HepG2 (cell line): ENCODE measurements around the gene LIF. TPM values are rescaled to one million over a fixed set of nuclear protein-coding genes. Genes with fewer than 3 reads are reported as not detected.
A peak's percentile ranks its signal among the peaks of the same experiment; 100 is the strongest.

Experiments used
- ARID4A ChIP-seq: sonication (generic); formaldehyde crosslinking; IDR thresholded peaks from 2 replicates; pipeline ENCODE4 v1.5.0; 2020; ENCODE audit warnings: mild to moderate bottlenecking, missing genetic modification reagents, borderline replicate concordance
- ASH2L ChIP-seq: fragments of 300-600, 200-600 bp; sonication (generic); IDR thresholded peaks from 2 replicates; pipeline ENCODE4 v1.7.0; 2017; ENCODE audit warnings: low read depth, mild to moderate bottlenecking, moderate library complexity, mixed read lengths, low read length; ENCODE audit not compliant: insufficient read length
- DRAP1 ChIP-seq: IDR thresholded peaks from 2 replicates; pipeline ENCODE4 v1.6.1; 2016; ENCODE audit warnings: missing genetic modification reagents, missing compliant biosample characterization
- HCFC1 ChIP-seq: fragments of 150-350 bp; IDR thresholded peaks from 2 replicates; pipeline ENCODE4 v1.6.1; 2014; ENCODE audit warnings: low read depth, low read length
- KAT8 ChIP-seq: IDR thresholded peaks from 2 replicates; pipeline ENCODE4 v1.6.1; 2016; ENCODE audit warnings: missing genetic modification reagents, missing compliant biosample characterization
- LBX2 ChIP-seq: sonication (generic); formaldehyde crosslinking; IDR thresholded peaks from 2 replicates; pipeline ENCODE4 v1.5.0; 2020; ENCODE audit warnings: missing genetic modification reagents, mild to moderate bottlenecking, borderline replicate concordance
- SALL1 ChIP-seq: sonication (generic); formaldehyde crosslinking; IDR thresholded peaks from 2 replicates; pipeline ENCODE4 v1.8.0; 2022; ENCODE audit warnings: mild to moderate bottlenecking, missing genetic modification reagents
- SMC3 ChIP-seq: IDR thresholded peaks from 2 replicates; pipeline ENCODE4 v1.6.1; 2011; ENCODE audit warnings: low read length, improper control_type of control experiment
- SP140L ChIP-seq: sonication (generic); formaldehyde crosslinking; IDR thresholded peaks from 2 replicates; pipeline ENCODE4 v1.4.0; 2020; ENCODE audit warnings: missing genetic modification reagents, borderline replicate concordance
- TAF1 ChIP-seq: sonication (generic); formaldehyde crosslinking; IDR thresholded peaks from 2 replicates; pipeline ENCODE4 v1.4.0; 2020; ENCODE audit warnings: missing genetic modification reagents
- TEAD3 ChIP-seq: optimal IDR thresholded peaks from 2 replicates; pipeline ENCODE3; 2016; ENCODE audit warnings: borderline replicate concordance
- TOPORS ChIP-seq: sonication (generic); formaldehyde crosslinking; IDR thresholded peaks from 2 replicates; pipeline ENCODE4 v1.8.0; 2023; ENCODE audit warnings: mild to moderate bottlenecking, missing genetic modification reagents
- ZFP91 ChIP-seq: sonication (generic); formaldehyde crosslinking; IDR thresholded peaks from 2 replicates; pipeline ENCODE4 v1.9.0; 2022; ENCODE audit warnings: missing genetic modification reagents, mild to moderate bottlenecking, borderline replicate concordance
- ZNF232 ChIP-seq: sonication (generic); formaldehyde crosslinking; IDR thresholded peaks from 2 replicates; pipeline ENCODE4 v1.4.0; 2020; ENCODE audit warnings: missing genetic modification reagents, borderline replicate concordance
- ZNF292 ChIP-seq: sonication (generic); formaldehyde crosslinking; IDR thresholded peaks from 2 replicates; pipeline ENCODE4 v1.8.1; 2022; ENCODE audit warnings: mild to moderate bottlenecking, low read depth, missing genetic modification reagents, borderline replicate concordance
- ZNF331 ChIP-seq: sonication (generic); formaldehyde crosslinking; IDR thresholded peaks from 2 replicates; pipeline ENCODE4 v1.4.0; 2020; ENCODE audit warnings: missing genetic modification reagents
- ZNF451 ChIP-seq: sonication (generic); formaldehyde crosslinking; IDR thresholded peaks from 2 replicates; pipeline ENCODE4 v1.5.0; 2020; ENCODE audit warnings: mild to moderate bottlenecking, missing genetic modification reagents
- ZNF616 ChIP-seq: sonication (generic); formaldehyde crosslinking; IDR thresholded peaks from 2 replicates; pipeline ENCODE4 v1.5.0; 2020; ENCODE audit warnings: low read depth, mild to moderate bottlenecking, missing genetic modification reagents
- ZNF704 ChIP-seq: sonication (generic); formaldehyde crosslinking; IDR thresholded peaks from 2 replicates; pipeline ENCODE4 v1.8.1; 2023; ENCODE audit warnings: mild to moderate bottlenecking, inconsistent platforms, moderate library complexity, missing genetic modification reagents, borderline replicate concordance
- ZNF749 ChIP-seq: sonication (generic); formaldehyde crosslinking; IDR thresholded peaks from 2 replicates; pipeline ENCODE4 v1.8.0; 2022; ENCODE audit warnings: mild to moderate bottlenecking, missing genetic modification reagents, moderate library complexity, borderline replicate concordance
- polyA plus RNA-seq, 8 experiments: library from polyadenylated mRNA; depleted of rRNA in 3 of 8; stranded (reverse) in 7 of 8; unstranded in 1 of 8; fragments of >200 nt; fragmentation: Illumina TruSeq in 4 of 8; extraction: Trizol in 4 of 8; gene quantifications; 2 replicates each; pipeline versions ENCODE4 v1.2.1 to v1.2.3, GENCODE V29; 2011 to 2016; ENCODE audit warnings: low read depth in 4 of 8, missing spikeins in 1 of 8, mixed read lengths in 1 of 8; ENCODE audit not compliant: insufficient read depth in 1 of 8
- total RNA-seq, 5 experiments: library from RNA; depleted of rRNA; stranded (reverse); fragments of >200 nt; fragmentation: Illumina TruSeq; extraction: Trizol; gene quantifications; 2 replicates each; pipeline ENCODE4 v1.2.3, GENCODE V29; 2016; ENCODE audit warnings: low read depth in 1 of 5

The LIF gene
- total and polyA plus RNA-seq, 2 of the 13 experiments (the other 11 are each of a cell fraction or from before 2014, with no cell fraction given), result 3.6 to 8.5 TPM

GRCh38 chr22:30287648-30288418 lies 41.3 kb upstream of the LIF start (continued):
- TF ChIP-seq ARID4A (CRISPR knock-in tag), result peak; percentile 37; the same call in 1 of the 2 replicates
- TF ChIP-seq TOPORS (CRISPR knock-in tag), result no peak
- TF ChIP-seq ZNF451 (CRISPR knock-in tag), result no peak
- TF ChIP-seq ZNF232 (CRISPR knock-in tag), result no peak
- TF ChIP-seq ZNF331 (CRISPR knock-in tag), result 0 out of 2 replicates have a peak, but pooled peaks have one; percentile 15
- peak; percentile 41 for TF ChIP-seq ASH2L
- TF ChIP-seq DRAP1 (CRISPR knock-in tag), result peak; percentile 28; the same call in 1 of the 2 replicates
- no peak for TF ChIP-seq SP140L (CRISPR knock-in tag)
- no peak for TF ChIP-seq HCFC1
- no peak for TF ChIP-seq LBX2
- no peak for TF ChIP-seq ZNF704
- TF ChIP-seq TEAD3, result peak; percentile 85
- TF ChIP-seq TAF1 (CRISPR knock-in tag), result 0 out of 2 replicates have a peak, but pooled peaks have one; percentile 31
- peak; percentile 58; the same call in 1 of the 2 replicates for TF ChIP-seq KAT8
- TF ChIP-seq ZNF749, result no peak
- peak; percentile 66; the same call in 1 of the 2 replicates for TF ChIP-seq SMC3
- no peak for TF ChIP-seq ZNF616 (CRISPR knock-in tag)
- peak; percentile 28; the same call in 1 of the 2 replicates for TF ChIP-seq SALL1
- TF ChIP-seq ZNF292, result 0 out of 2 replicates have a peak, but pooled peaks have one; percentile 25
- TF ChIP-seq ZFP91 (CRISPR knock-in tag), result peak; percentile 12; the same call in 1 of the 2 replicates
